ENCODE measurements around the gene OMG. TPM values are rescaled to one million over a fixed set of nuclear protein-coding genes. Genes with fewer than 3 reads are reported as not detected.
A peak's percentile ranks its signal among the peaks of the same experiment; 100 is the strongest.
"Not testable (repeated sequence)": the region's sequence is repeated elsewhere in the genome, so short reads cannot be mapped to it uniquely, and the experiment has no call there.

OMG gene, protein sequence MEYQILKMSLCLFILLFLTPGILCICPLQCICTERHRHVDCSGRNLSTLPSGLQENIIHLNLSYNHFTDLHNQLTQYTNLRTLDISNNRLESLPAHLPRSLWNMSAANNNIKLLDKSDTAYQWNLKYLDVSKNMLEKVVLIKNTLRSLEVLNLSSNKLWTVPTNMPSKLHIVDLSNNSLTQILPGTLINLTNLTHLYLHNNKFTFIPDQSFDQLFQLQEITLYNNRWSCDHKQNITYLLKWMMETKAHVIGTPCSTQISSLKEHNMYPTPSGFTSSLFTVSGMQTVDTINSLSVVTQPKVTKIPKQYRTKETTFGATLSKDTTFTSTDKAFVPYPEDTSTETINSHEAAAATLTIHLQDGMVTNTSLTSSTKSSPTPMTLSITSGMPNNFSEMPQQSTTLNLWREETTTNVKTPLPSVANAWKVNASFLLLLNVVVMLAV
- 1.0 TPM for polyA plus RNA-seq
- long read RNA-seq, donor 1 = 0 reads
- long read RNA-seq, donor 2, partial matches to known transcripts = 0 of 1 reads
- long read RNA-seq, donor 2, other reads (novel, unspliced or antisense) = 0 of 1 reads
- long read RNA-seq, donor 3 = 0 reads
- long read RNA-seq, donor 4 = 0 reads
- long read RNA-seq, donor 5 = 0 reads
- long read RNA-seq, donor 6, partial matches to known transcripts = 0 of 1 reads
- long read RNA-seq, donor 6, other reads (novel, unspliced or antisense) = 0 of 1 reads
- long read RNA-seq, donor 7 = 0 reads
- long read RNA-seq, donor 8 = 0 reads
- long read RNA-seq, donor 9, partial matches to known transcripts = 0 of 1 reads
- long read RNA-seq, donor 9, other reads (novel, unspliced or antisense) = 0 of 1 reads
- long read RNA-seq, donor 10 = 0 reads
- long read RNA-seq, donor 11 = 0 reads

DNA sequence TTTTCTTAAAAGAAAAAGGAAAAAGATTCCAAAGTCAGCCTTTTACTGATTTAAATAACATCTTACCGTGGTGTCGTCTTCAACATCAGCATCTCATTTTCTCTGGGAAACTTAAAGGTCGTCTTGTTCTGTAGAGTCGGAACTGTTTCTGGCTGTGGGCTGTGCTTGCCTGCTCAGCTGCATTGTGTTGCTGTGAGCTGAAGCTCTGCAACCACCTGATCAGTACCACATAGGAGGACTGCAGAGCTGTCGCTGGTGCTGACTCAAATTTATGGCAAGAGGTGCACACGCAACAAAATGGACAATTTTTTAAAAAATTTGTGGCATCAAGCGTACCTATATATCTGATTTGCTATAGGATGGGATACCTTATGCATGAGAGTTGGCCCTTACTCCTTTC is at the start of gene OMG:
Gene OMG, minus strand, starts transcription at position 150 of the 400 bp plus-strand sequence. CDS start 908 bp downstream, outside the sequence.
- DNase-seq = no peak
- Histone ChIP-seq H3K27ac (ENCODE audit: low read length) (no peak within 1 kb of the TSS), H3K36me3 (ENCODE audit: control insufficient read depth, insufficient read depth, low read length) (peaks cover 2% of the 10 kb centered on the region), H3K4me3 (ENCODE audit: low read length) (no peak within 1 kb of the TSS), H3K27me3 (ENCODE audit: control insufficient read depth, insufficient read depth, low read length) (no peaks in the 10 kb centered on the region), H3K9me3 (ENCODE audit: control insufficient read depth, low read depth, low read length) (no peaks in the 10 kb centered on the region), H3K4me1 (ENCODE audit: control insufficient read depth, insufficient read depth, low read length) (no peaks in the 10 kb centered on the region)
- no CpG with 5 or more reads among the region's 7 CpGs for WGBS (ENCODE audit: insufficient coverage, low lambda C conversion rate)

DNA sequence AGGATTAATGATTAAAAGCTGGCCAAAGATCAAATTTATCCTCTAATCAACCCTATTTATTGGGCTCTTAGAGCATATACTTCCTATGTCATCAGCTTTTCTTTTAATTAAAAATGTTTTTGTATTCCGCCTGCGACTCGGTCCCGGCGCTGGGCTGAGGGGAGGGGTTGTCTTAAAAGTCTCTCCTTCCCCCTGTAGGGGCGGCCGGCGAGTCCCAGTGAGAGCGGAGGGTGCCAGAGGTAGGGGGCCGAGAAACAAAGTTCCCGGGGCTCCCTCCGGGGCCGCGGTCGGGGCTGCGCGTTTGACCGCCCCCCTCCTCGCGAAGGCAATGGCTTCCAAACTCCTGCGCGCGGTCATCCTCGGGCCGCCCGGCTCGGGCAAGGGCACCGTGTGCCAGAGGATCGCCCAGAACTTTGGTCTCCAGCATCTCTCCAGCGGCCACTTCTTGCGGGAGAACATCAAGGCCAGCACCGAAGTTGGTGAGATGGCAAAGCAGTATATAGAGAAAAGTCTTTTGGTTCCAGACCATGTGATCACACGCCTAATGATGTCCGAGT is 48.2 kb upstream of the OMG start:
- H3K9me3 ChIP-seq (ENCODE audit: control insufficient read depth, low read depth, low read length); H3K27me3 ChIP-seq (ENCODE audit: control insufficient read depth, insufficient read depth, low read length); DNase-seq; H3K4me3 ChIP-seq (ENCODE audit: low read length); H3K27ac ChIP-seq (ENCODE audit: low read length); H3K4me1 ChIP-seq (ENCODE audit: control insufficient read depth, insufficient read depth, low read length): not testable (repeated sequence)
- WGBS (ENCODE audit: insufficient coverage, low lambda C conversion rate) = no CpG with 5 or more reads among the region's 34 CpGs
- peaks cover 23% of the 10 kb centered on the region for H3K36me3 ChIP-seq (ENCODE audit: control insufficient read depth, insufficient read depth, low read length)

DNA sequence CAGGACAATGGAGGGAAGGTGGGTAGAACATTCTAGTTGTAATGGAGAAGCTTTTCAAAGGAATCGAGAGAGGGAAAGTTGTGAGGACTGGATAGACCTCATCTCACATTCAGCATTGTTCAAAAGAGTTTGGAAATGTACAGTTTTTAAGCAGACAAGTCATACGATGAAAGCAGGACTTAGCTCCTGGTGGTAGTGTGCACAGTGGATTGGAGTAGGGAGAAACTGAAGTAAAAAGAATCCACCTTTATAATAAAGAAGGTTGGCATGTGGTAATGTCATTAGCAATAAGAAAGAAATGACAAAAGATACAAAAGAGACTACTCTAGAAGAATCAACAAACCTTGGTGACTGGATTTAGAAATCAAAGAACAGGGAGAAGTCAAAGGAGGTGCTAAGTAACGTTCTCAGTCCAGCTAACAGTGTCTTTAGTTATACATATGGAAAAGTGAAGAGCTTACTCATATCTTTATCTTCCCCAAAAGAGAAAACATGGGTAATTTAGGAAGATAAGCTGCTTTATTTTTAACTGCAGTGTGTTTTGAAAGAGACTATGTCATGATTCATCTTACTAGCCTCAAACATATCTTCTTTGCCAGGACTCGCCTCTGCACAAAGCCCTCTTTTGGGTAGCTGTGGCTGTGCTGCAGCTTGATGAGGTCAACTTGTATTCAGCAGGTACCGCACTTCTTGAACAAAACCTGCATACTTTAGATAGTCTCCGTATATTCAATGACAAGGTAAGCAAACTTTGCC is 43.0 kb upstream of the OMG start:
- Histone ChIP-seq H3K4me1 (ENCODE audit: control insufficient read depth, insufficient read depth, low read length) (no peaks in the 10 kb centered on the region), H3K36me3 (ENCODE audit: control insufficient read depth, insufficient read depth, low read length) (peaks cover 31% of the 10 kb centered on the region), H3K27ac (ENCODE audit: low read length) (no peak overlapping the region), H3K4me3 (ENCODE audit: low read length) (no peak overlapping the region), H3K9me3 (ENCODE audit: control insufficient read depth, low read depth, low read length) (no peaks in the 10 kb centered on the region), H3K27me3 (ENCODE audit: control insufficient read depth, insufficient read depth, low read length) (no peaks in the 10 kb centered on the region)
- WGBS (ENCODE audit: insufficient coverage, low lambda C conversion rate) = 93% methylated on average over 3 of the region's 6 CpGs
- no peak for DNase-seq

DNA sequence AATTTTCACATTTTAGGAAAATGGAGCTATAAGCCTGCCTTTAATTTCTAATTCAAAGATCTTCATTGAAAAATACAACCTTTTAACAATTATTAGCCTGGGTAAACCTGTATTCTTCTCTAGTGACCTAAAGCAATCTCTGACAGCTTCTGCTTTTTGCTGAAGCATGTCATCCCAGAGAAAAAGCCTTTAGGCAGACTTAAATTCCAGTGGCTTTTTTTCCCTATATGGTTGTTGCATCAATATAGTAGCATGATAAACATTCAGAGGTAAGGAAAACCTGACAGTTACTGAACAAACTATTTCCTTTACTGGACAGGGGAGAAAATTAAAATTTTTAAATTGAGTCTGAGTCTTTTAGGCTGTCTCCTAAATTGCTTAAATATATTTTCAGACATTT is 32.2 kb upstream of the OMG start:
- no peaks in the 10 kb centered on the region for H3K4me1 ChIP-seq (ENCODE audit: control insufficient read depth, insufficient read depth, low read length)
- H3K27ac ChIP-seq (ENCODE audit: low read length) = no peak overlapping the region
- H3K36me3 ChIP-seq (ENCODE audit: control insufficient read depth, insufficient read depth, low read length) = peaks cover 19% of the 10 kb centered on the region
- no peak overlapping the region for H3K4me3 ChIP-seq (ENCODE audit: low read length)
- no peaks in the 10 kb centered on the region for H3K27me3 ChIP-seq (ENCODE audit: control insufficient read depth, insufficient read depth, low read length)
- DNase-seq = no peak
- no peaks in the 10 kb centered on the region for H3K9me3 ChIP-seq (ENCODE audit: control insufficient read depth, low read depth, low read length)

DNA sequence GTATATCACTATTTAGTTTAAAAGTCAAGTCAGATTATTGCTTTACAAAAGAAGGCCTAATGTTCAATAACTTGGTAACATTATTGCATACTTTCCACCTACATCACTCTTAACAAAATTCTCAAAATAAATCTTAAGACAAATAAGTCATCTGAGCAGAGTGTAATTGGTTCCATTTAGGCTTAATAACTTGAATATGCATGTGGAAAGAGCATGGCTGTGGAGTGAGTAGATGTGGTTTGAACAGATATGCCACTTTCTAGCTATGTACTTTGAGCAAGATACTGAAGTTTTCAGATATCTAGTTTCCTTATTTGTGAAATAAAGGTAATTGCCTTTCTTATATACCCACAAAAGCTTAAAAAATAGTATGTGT is 31.1 kb upstream of the OMG start:
- DNase-seq = no peak
- H3K27ac ChIP-seq (ENCODE audit: low read length) = no peak overlapping the region
- peaks cover 19% of the 10 kb centered on the region for H3K36me3 ChIP-seq (ENCODE audit: control insufficient read depth, insufficient read depth, low read length)
- no peaks in the 10 kb centered on the region for H3K27me3 ChIP-seq (ENCODE audit: control insufficient read depth, insufficient read depth, low read length)
- H3K4me1 ChIP-seq (ENCODE audit: control insufficient read depth, insufficient read depth, low read length) = no peaks in the 10 kb centered on the region
- H3K9me3 ChIP-seq (ENCODE audit: control insufficient read depth, low read depth, low read length) = no peaks in the 10 kb centered on the region
- H3K4me3 ChIP-seq (ENCODE audit: low read length) = no peak overlapping the region

DNA sequence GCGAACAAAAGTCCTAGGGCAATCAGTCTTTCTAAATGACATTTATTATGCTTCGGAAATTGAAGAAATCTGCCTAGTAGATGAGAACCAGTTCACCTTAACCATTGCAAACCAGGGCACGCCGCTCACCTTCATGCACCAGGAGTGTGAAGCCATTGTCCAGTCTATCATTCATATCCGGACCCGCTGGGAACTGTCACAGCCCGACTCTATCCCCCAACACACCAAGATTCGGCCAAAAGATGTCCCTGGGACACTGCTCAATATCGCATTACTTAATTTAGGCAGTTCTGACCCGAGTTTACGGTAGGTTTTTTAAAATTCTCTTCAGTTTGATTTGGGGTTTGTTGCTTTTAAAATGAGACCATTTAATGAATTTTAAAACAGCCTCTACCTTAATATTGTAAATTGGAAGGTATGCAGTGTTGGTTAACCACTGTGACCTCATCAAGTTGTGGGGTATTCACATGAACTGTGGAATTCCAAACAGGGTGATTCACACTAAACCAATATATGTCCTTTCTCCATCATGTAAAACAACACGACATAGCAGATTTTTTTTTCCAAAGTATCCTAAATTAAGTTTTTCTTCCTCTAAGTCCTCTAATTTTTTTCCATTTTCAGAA is 30.6 kb upstream of the OMG start:
- no peak overlapping the region for H3K4me3 ChIP-seq (ENCODE audit: low read length)
- no peaks in the 10 kb centered on the region for H3K4me1 ChIP-seq (ENCODE audit: control insufficient read depth, insufficient read depth, low read length)
- peaks cover 19% of the 10 kb centered on the region for H3K36me3 ChIP-seq (ENCODE audit: control insufficient read depth, insufficient read depth, low read length)
- H3K27ac ChIP-seq (ENCODE audit: low read length) = no peak overlapping the region
- H3K9me3 ChIP-seq (ENCODE audit: control insufficient read depth, low read depth, low read length) = no peaks in the 10 kb centered on the region
- no peaks in the 10 kb centered on the region for H3K27me3 ChIP-seq (ENCODE audit: control insufficient read depth, insufficient read depth, low read length)
- WGBS (ENCODE audit: insufficient coverage, low lambda C conversion rate) = 95% methylated on average over 2 of the region's 12 CpGs
- no peak for DNase-seq

DNA sequence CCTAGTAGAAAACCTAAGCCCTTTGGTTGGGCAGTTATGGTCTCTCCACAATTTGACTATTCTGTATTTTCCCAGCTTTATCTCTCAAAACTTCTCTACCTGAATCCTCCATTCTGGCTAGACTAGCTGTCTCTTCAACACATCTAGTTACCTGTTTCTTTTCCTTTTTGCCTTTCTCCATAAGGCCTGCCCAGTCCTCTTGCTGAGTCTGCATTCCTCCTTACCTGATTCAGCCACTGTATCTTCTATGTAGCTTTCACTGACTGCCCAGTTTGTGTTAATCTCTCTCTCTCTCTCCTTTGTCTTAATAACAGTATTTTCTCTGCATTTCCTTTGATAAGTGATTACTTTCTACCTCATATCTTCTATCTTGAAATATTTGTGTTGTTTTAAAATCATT is 26.5 kb upstream of the OMG start:
- Histone ChIP-seq H3K4me1 (ENCODE audit: control insufficient read depth, insufficient read depth, low read length) (no peaks in the 10 kb centered on the region), H3K27ac (ENCODE audit: low read length) (no peak overlapping the region), H3K36me3 (ENCODE audit: control insufficient read depth, insufficient read depth, low read length) (peaks cover 16% of the 10 kb centered on the region), H3K9me3 (ENCODE audit: control insufficient read depth, low read depth, low read length) (no peaks in the 10 kb centered on the region), H3K27me3 (ENCODE audit: control insufficient read depth, insufficient read depth, low read length) (no peaks in the 10 kb centered on the region), H3K4me3 (ENCODE audit: low read length) (no peak overlapping the region)
- no peak for DNase-seq

DNA sequence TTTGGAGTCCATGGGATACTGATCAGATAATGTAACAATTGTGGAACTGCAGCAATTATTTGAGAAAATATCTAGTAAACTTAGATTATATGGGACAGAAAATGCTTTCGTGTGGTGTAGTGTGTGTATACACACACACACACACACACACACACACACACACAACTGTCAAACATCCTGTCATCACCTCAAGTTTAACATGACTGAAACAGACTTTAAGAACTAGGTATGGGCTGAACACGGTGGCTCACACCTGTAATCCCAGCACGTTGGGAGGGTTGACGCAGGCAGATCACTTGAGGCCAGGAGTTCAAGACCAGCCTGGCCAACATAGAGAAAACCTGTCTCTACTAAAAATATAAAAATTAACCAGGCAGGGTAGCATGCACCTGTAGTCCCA is 24.9 kb upstream of the OMG start:
- no peak for DNase-seq
- 100% methylated on average over 3 of the region's 4 CpGs for WGBS (ENCODE audit: insufficient coverage, low lambda C conversion rate)
- no peaks in the 10 kb centered on the region for H3K9me3 ChIP-seq (ENCODE audit: control insufficient read depth, low read depth, low read length)
- no peak overlapping the region for H3K4me3 ChIP-seq (ENCODE audit: low read length)
- H3K27ac ChIP-seq (ENCODE audit: low read length) = no peak overlapping the region
- no peaks in the 10 kb centered on the region for H3K27me3 ChIP-seq (ENCODE audit: control insufficient read depth, insufficient read depth, low read length)
- peaks cover 8% of the 10 kb centered on the region for H3K36me3 ChIP-seq (ENCODE audit: control insufficient read depth, insufficient read depth, low read length)
- H3K4me1 ChIP-seq (ENCODE audit: control insufficient read depth, insufficient read depth, low read length) = no peaks in the 10 kb centered on the region

DNA sequence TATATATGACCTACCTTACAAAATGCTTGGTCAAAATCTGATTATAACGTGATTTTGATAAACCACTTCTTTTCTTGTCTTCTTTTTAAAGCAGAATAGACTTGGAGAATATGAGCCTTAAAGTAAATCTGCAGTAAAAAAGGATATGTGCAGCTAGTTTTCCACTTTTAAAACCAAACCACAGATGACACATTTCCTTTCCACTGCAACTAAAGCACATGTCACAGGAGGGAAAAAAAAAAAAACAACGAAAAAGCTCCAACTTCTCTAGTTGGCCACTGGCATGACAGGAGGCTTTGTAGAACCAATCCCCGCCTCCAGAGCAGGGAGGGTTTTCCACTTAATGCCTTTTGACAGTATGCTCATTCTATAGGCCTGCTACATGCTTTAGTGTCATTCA is 24.4 kb upstream of the OMG start, which contains the start of gene EVI2A:
Gene EVI2A, minus strand, starts transcription at position 142 of the 400 bp plus-strand sequence. CDS start 2,609 bp downstream, outside the sequence.
- DNase-seq = peak; percentile 16 to 28
- peaks cover 8% of the 10 kb centered on the region for H3K36me3 ChIP-seq (ENCODE audit: control insufficient read depth, insufficient read depth, low read length)

DNA sequence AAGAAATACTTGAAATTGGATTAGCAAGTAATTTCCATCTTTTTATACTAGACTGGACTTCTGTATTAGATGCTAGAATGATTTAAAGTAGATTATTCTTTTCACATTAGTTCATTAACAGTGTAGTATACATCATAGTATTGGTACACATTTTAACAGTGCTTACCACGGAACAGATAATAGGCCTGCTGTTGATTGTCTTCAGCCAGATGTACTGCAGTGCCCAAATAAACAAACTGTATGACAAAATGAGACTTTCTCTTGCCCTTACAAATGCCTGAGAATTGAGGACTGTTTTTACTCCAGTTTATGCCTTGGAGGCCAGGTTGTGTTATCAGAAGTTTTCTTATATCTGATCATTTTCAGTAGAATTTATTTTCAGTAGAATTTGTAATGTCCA is 23.8 kb upstream of the OMG start:
- no peaks in the 10 kb centered on the region for H3K9me3 ChIP-seq (ENCODE audit: control insufficient read depth, low read depth, low read length)
- H3K27me3 ChIP-seq (ENCODE audit: control insufficient read depth, insufficient read depth, low read length) = no peaks in the 10 kb centered on the region
- WGBS (ENCODE audit: insufficient coverage, low lambda C conversion rate) = no CpG with 5 or more reads among the region's 1 CpG
- H3K27ac ChIP-seq (ENCODE audit: low read length) = peak overlapping the region; percentile 18
- no peak for DNase-seq
- no peak overlapping the region for H3K4me3 ChIP-seq (ENCODE audit: low read length)
- no peaks in the 10 kb centered on the region for H3K4me1 ChIP-seq (ENCODE audit: control insufficient read depth, insufficient read depth, low read length)
- peaks cover 4% of the 10 kb centered on the region for H3K36me3 ChIP-seq (ENCODE audit: control insufficient read depth, insufficient read depth, low read length)

More for the DNA sequence above, 24.4 kb upstream of the OMG start, which contains the start of gene EVI2A:
- Histone ChIP-seq H3K4me3 (ENCODE audit: low read length) (no peak within 1 kb of the TSS), H3K27me3 (ENCODE audit: control insufficient read depth, insufficient read depth, low read length) (no peaks in the 10 kb centered on the region), H3K9me3 (ENCODE audit: control insufficient read depth, low read depth, low read length) (no peaks in the 10 kb centered on the region), H3K4me1 (ENCODE audit: control insufficient read depth, insufficient read depth, low read length) (no peaks in the 10 kb centered on the region), H3K27ac (ENCODE audit: low read length) (peak within 1 kb of the TSS; percentile 18)
- 100% methylated on average over 1 of the region's 3 CpGs for WGBS (ENCODE audit: insufficient coverage, low lambda C conversion rate)
